Measurements from ENCODE around the gene TGFB3.
"Not testable (repeated sequence)": the region's sequence is repeated elsewhere in the genome, so short reads cannot be mapped to it uniquely, and the experiment has no call there.

TGFB3 gene

DNA sequence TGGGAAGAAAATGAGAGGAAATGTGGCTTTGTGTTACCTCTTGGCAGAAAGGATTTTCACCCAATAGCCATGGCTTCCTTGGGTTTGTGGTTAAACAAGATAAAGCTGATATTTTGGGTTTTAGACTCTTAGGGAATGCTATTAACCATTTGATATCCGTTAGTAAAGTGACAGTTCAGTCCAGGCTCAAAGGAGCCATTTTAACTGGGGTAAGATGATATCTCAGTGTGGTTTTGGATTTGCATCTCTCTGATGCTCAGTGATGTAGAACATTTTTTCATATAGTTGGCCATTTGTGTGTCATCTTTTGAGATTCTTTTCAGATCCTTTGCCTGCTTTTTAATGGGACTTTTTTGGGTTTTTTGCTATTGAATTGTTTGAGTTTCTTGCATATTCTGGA is 33.9 kb upstream of the TGFB3 start:
- TF ChIP-seq, protein P1, sequence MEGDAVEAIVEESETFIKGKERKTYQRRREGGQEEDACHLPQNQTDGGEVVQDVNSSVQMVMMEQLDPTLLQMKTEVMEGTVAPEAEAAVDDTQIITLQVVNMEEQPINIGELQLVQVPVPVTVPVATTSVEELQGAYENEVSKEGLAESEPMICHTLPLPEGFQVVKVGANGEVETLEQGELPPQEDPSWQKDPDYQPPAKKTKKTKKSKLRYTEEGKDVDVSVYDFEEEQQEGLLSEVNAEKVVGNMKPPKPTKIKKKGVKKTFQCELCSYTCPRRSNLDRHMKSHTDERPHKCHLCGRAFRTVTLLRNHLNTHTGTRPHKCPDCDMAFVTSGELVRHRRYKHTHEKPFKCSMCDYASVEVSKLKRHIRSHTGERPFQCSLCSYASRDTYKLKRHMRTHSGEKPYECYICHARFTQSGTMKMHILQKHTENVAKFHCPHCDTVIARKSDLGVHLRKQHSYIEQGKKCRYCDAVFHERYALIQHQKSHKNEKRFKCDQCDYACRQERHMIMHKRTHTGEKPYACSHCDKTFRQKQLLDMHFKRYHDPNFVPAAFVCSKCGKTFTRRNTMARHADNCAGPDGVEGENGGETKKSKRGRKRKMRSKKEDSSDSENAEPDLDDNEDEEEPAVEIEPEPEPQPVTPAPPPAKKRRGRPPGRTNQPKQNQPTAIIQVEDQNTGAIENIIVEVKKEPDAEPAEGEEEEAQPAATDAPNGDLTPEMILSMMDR (IDR thresholded peaks at IDR 0.05; ENCODE audit: insufficient read depth, low read length, poor library complexity, severe bottlenecking): no peak
- no peaks in the 10 kb centered on the region for H3K27me3 ChIP-seq (replicated peaks; ENCODE audit: control insufficient read depth, insufficient read depth, low read length)
- H3K4me3 ChIP-seq (replicated peaks; ENCODE audit: low read depth, low read length): no peak overlapping the region
- H3K36me3 ChIP-seq (ENCODE audit: control insufficient read depth, insufficient read depth, low read length): no peaks in the 10 kb centered on the region; the same call in 1 of the 2 replicates
- no peak for DNase-seq (ENCODE audit: extremely low read depth, insufficient read length)

DNA sequence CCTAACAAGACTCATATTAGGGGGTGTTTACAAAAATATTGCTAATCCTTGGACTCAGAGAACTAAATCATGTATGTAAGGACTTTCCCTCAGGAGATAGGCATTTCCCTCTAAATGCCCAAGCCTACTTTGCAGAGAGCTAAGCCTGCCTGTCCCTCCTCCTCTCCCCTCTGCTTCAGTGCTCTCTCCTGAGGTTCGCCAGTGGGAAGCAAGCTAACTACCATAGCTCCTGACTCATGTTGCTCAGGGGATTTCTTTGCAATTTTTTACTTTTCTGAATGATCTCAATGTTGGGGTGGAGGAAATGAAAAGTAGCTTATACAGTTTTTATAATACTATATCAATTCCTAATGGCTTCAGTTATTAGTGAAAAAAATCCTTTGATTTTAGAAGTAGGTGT is 33.4 kb upstream of the TGFB3 start:
- H3K27me3 ChIP-seq (replicated peaks; ENCODE audit: control insufficient read depth, insufficient read depth, low read length): no peaks in the 10 kb centered on the region
- H3K4me3 ChIP-seq (replicated peaks; ENCODE audit: low read depth, low read length): no peak overlapping the region
- no peaks in the 10 kb centered on the region; the same call in 1 of the 2 replicates for H3K36me3 ChIP-seq (ENCODE audit: control insufficient read depth, insufficient read depth, low read length)
- no peak for DNase-seq (ENCODE audit: extremely low read depth, insufficient read length)
- TF ChIP-seq, protein P1 (IDR thresholded peaks at IDR 0.05; ENCODE audit: insufficient read depth, low read length, poor library complexity, severe bottlenecking): no peak

- DNase-seq (ENCODE audit: extremely low read depth, insufficient read length): no peak
- no peaks in the 10 kb centered on the region for H3K27me3 ChIP-seq (replicated peaks; ENCODE audit: control insufficient read depth, insufficient read depth, low read length)
- no peak overlapping the region for H3K4me3 ChIP-seq (replicated peaks; ENCODE audit: low read depth, low read length)
- H3K36me3 ChIP-seq (ENCODE audit: control insufficient read depth, insufficient read depth, low read length): peaks cover under 1% of the 10 kb centered on the region
- TF ChIP-seq, protein P1 (IDR thresholded peaks at IDR 0.05; ENCODE audit: insufficient read depth, low read length, poor library complexity, severe bottlenecking): no peak
Observed at GRCh38 chr14:76012354-76012753, 30.6 kb upstream of the TGFB3 start.

- DNase-seq (ENCODE audit: extremely low read depth, insufficient read length): no peak
- peaks cover 1% of the 10 kb centered on the region for H3K36me3 ChIP-seq (ENCODE audit: control insufficient read depth, insufficient read depth, low read length)
- no peak overlapping the region for H3K4me3 ChIP-seq (replicated peaks; ENCODE audit: low read depth, low read length)
- H3K27me3 ChIP-seq (replicated peaks; ENCODE audit: control insufficient read depth, insufficient read depth, low read length): no peaks in the 10 kb centered on the region
- TF ChIP-seq, protein P1 (IDR thresholded peaks at IDR 0.05; ENCODE audit: insufficient read depth, low read length, poor library complexity, severe bottlenecking): no peak
Observed at GRCh38 chr14:76011930-76012329, 30.1 kb upstream of the TGFB3 start.

- not testable (repeated sequence) for H3K4me3 ChIP-seq (replicated peaks; ENCODE audit: low read depth, low read length); H3K27me3 ChIP-seq (replicated peaks; ENCODE audit: control insufficient read depth, insufficient read depth, low read length); DNase-seq (ENCODE audit: extremely low read depth, insufficient read length); H3K36me3 ChIP-seq (ENCODE audit: control insufficient read depth, insufficient read depth, low read length)
Observed at GRCh38 chr14:76009627-76010026, 27.8 kb upstream of the TGFB3 start.

DNA sequence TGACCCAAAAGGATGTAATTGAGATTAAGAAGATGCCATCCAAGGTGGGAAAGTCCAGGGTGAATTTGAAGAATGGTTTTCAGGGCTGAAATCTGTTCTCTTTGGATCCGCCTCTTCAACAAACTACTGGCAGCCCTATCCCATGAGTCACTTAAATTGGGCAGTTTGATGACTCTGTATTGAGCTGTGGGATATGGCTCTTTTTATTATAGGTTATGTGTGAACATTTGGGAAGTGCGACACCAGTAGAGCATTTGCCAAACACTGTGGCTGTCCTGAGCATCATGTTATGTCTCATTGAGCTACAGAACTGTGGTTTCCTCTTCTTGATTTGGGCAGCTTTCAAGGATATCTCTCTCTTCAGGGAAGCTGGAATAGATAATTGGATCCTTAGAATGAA is 26.1 kb upstream of the TGFB3 start:
- H3K36me3 ChIP-seq (ENCODE audit: control insufficient read depth, insufficient read depth, low read length): peaks cover 1% of the 10 kb centered on the region; the same call in 1 of the 2 replicates
- H3K4me3 ChIP-seq (replicated peaks; ENCODE audit: low read depth, low read length): no peak overlapping the region
- H3K27me3 ChIP-seq (replicated peaks; ENCODE audit: control insufficient read depth, insufficient read depth, low read length): no peaks in the 10 kb centered on the region
- DNase-seq (ENCODE audit: extremely low read depth, insufficient read length): no peak
- TF ChIP-seq, protein P1 (IDR thresholded peaks at IDR 0.05; ENCODE audit: insufficient read depth, low read length, poor library complexity, severe bottlenecking): no peak
